OCI-LY7 (cell line): ENCODE measurements around the gene CHAMP1. TPM values are rescaled to one million over a fixed set of nuclear protein-coding genes. Genes with fewer than 3 reads are reported as not detected.

Experiments used
- BruUV-seq: library from RNA; stranded (reverse); fragments of 400-500 nt; replicated peaks from 2 replicates; lab custom pipeline; 2021; lab: Mats Ljungman, UMichigan
- CTCF ChIA-PET: fragments of 300-600 bp; sonication (Branson Sonifier 250); formaldehyde crosslinking; loops from one replicate; lab custom pipeline; 2022; ENCODE audit warnings: antibody characterized with exemption; ENCODE audit not compliant: unreplicated experiment; lab: Charles Lee
- POLR2A ChIA-PET: fragments of 300-600 bp; sonication (Branson Sonifier 250); formaldehyde crosslinking; loops from one replicate; lab custom pipeline; 2022; ENCODE audit warnings: antibody characterized with exemption; lab: Charles Lee
- DNase-seq: peaks from one replicate; pipeline ENCODE4 v3.0.0-alpha.2; 2015; ENCODE audit warnings: low spot score
- H2AFZ ChIP-seq: fragments of 200-600 bp; sonication (generic), shearing (Covaris generic); 2 replicates; pipeline ENCODE4 v1.6.1; 2014; ENCODE audit warnings: mild to moderate bottlenecking, antibody characterized with exemption, low read length, moderate library complexity
- H3K27ac ChIP-seq: fragments of 200-600 bp; sonication (generic); 2 replicates; pipeline ENCODE4 v1.5.1; 2014; ENCODE audit warnings: mixed run types, low read depth, mild to moderate bottlenecking, moderate library complexity, low read length, inconsistent platforms; ENCODE audit not compliant: poor library complexity, severe bottlenecking
- H3K36me3 ChIP-seq: fragments of 200-600 bp; sonication (generic); 2 replicates; pipeline ENCODE4 v1.6.1; 2014; ENCODE audit warnings: mild to moderate bottlenecking, antibody characterized with exemption, low read length, moderate library complexity, mixed read lengths; ENCODE audit not compliant: insufficient read depth
- H3K4me1 ChIP-seq: fragments of 200-600 bp; sonication (generic); 2 replicates; pipeline ENCODE4 v1.5.1; 2014; ENCODE audit warnings: mild to moderate bottlenecking, low read length; ENCODE audit not compliant: insufficient read depth, poor library complexity, severe bottlenecking
- H3K4me2 ChIP-seq: fragments of 200-600 bp; sonication (generic); 2 replicates; pipeline ENCODE4 v1.6.1; 2014; ENCODE audit warnings: mild to moderate bottlenecking, low read length
- H3K4me3 ChIP-seq: fragments of 200-600 bp; sonication (generic); 2 replicates; pipeline ENCODE4 v1.5.1; 2014; ENCODE audit warnings: mild to moderate bottlenecking, low read depth, low read length; ENCODE audit not compliant: poor library complexity, severe bottlenecking
- H3K79me2 ChIP-seq: fragments of 200-600 bp; sonication (generic); 2 replicates; pipeline ENCODE4 v1.6.1; 2016; ENCODE audit warnings: low read depth, mild to moderate bottlenecking, low read length, moderate library complexity, mixed read lengths; ENCODE audit not compliant: insufficient read depth
- H3K9me2 ChIP-seq: fragments of 200-600 bp; sonication (generic); 2 replicates; pipeline ENCODE4 v1.6.1; 2016; ENCODE audit warnings: mild to moderate bottlenecking, low read length, mixed read lengths; ENCODE audit not compliant: insufficient read depth
- H3K9me3 ChIP-seq: fragments of 200-600 bp; sonication (generic); 2 replicates; pipeline ENCODE4 v1.6.1; 2014; ENCODE audit warnings: mild to moderate bottlenecking, mixed run types, low read length, mixed read lengths
- H4K20me1 ChIP-seq: fragments of 200-600 bp; sonication (generic); 2 replicates; pipeline ENCODE4 v1.6.1; 2014; ENCODE audit warnings: mild to moderate bottlenecking, antibody characterized with exemption, low read length, moderate library complexity, mixed read lengths; ENCODE audit not compliant: insufficient read depth
- CTCF ChIP-seq: fragments of 200-600 bp; sonication (generic); conservative IDR thresholded peaks from 2 replicates; pipeline ENCODE4 v1.5.1; 2014; ENCODE audit warnings: mild to moderate bottlenecking, antibody characterized with exemption, low read length, moderate library complexity, mixed read lengths
- EZH2phosphoT487 ChIP-seq: fragments of 200-600 bp; sonication (generic); IDR thresholded peaks from 2 replicates; pipeline ENCODE4 v1.6.1; 2018; ENCODE audit warnings: low read depth, borderline replicate concordance, mild to moderate bottlenecking, mixed run types, antibody characterized with exemption, low read length, moderate library complexity, mixed read lengths
- intact Hi-C: fragments of 100-400 bp; cut with micrococcal nuclease; formaldehyde crosslinking; loops from one replicate; pipeline ENCODE4 v1.10.0; 2022; ENCODE audit not compliant: unreplicated experiment
- total RNA-seq, 2 experiments: library from RNA; depleted of rRNA in 1 of 2; stranded (reverse); fragments of >200 nt in 1 of 2; shearing (Covaris generic) in 1 of 2; gene quantifications; 2 replicates each; pipeline ENCODE4 v1.2.3, GENCODE V29; 2014 to 2022

The CHAMP1 gene
- total RNA-seq, 2 experiments from 2014 or later: 13.6 to 37.9 TPM

GRCh38 chr13:114288157-114288591 lies 26.1 kb upstream of the CHAMP1 start:
- H3K9me2 ChIP-seq: no peaks in the 10 kb centered on the region
- H3K9me3 ChIP-seq: no peaks in the 10 kb centered on the region
- H2AFZ ChIP-seq: no peak overlapping the region
- ChIA-PET POLR2A (no interaction called here), CTCF (no interaction called here)
- H3K36me3 ChIP-seq: peaks cover 71% of the 10 kb centered on the region
- no peaks in the 10 kb centered on the region for H4K20me1 ChIP-seq
- TF ChIP-seq EZH2phosphoT487 (no peak), CTCF (no peak)
- no peak overlapping the region for H3K4me2 ChIP-seq
- no peak overlapping the region for H3K27ac ChIP-seq
- BruUV-seq: no TSS peak
- no peak for DNase-seq
- intact Hi-C loops: no loop called here
- H3K4me1 ChIP-seq: no peaks in the 10 kb centered on the region
- H3K79me2 ChIP-seq: peaks cover 10% of the 10 kb centered on the region; the same call in 1 of the 2 replicates
- no peak overlapping the region for H3K4me3 ChIP-seq

- no peak overlapping the region for H3K4me3 ChIP-seq
- no peaks in the 10 kb centered on the region for H4K20me1 ChIP-seq
Measured at GRCh38 chr13:114296448-114296847, 17.9 kb upstream of the CHAMP1 start.

More at GRCh38 chr13:114296448-114296847, 17.9 kb upstream of the CHAMP1 start:
- Histone ChIP-seq H3K4me1 (no peaks in the 10 kb centered on the region), H3K27ac (no peak overlapping the region), H3K9me3 (no peaks in the 10 kb centered on the region), H3K4me2 (no peak overlapping the region), H3K79me2 (no peaks in the 10 kb centered on the region), H3K9me2 (no peaks in the 10 kb centered on the region), H3K36me3 (peaks cover 31% of the 10 kb centered on the region), H2AFZ (no peak overlapping the region)
- BruUV-seq: no TSS peak
- ChIA-PET POLR2A (interaction anchor here (1.4 kb wide), 1 partner anchor 17 kb away, joined by 6 read pairs; no protein-coding TSS in a partner anchor), CTCF (no interaction called here)
- TF ChIP-seq EZH2phosphoT487: no peak
- TF ChIP-seq CTCF: no peak
- intact Hi-C loops: no loop called here
- DNase-seq: no peak
